GM23248 (cell line): ENCODE measurements around the gene GRIN2C.

ENCODE experiments used
- EZH2 ChIP-seq: fragments of 200-600 bp; sonication (generic); IDR thresholded peaks from 2 replicates; pipeline ENCODE4 v1.6.1; 2018; ENCODE audit warnings: antibody characterized with exemption, mild to moderate bottlenecking; ENCODE audit not compliant: insufficient read depth, poor library complexity, severe bottlenecking
- EZH2phosphoT487 ChIP-seq: fragments of 200-600 bp; sonication (generic); IDR thresholded peaks from 2 replicates; pipeline ENCODE4 v1.6.1; 2018; ENCODE audit warnings: antibody characterized with exemption, moderate library complexity, mild to moderate bottlenecking, low read depth; ENCODE audit not compliant: insufficient read depth

DNA sequence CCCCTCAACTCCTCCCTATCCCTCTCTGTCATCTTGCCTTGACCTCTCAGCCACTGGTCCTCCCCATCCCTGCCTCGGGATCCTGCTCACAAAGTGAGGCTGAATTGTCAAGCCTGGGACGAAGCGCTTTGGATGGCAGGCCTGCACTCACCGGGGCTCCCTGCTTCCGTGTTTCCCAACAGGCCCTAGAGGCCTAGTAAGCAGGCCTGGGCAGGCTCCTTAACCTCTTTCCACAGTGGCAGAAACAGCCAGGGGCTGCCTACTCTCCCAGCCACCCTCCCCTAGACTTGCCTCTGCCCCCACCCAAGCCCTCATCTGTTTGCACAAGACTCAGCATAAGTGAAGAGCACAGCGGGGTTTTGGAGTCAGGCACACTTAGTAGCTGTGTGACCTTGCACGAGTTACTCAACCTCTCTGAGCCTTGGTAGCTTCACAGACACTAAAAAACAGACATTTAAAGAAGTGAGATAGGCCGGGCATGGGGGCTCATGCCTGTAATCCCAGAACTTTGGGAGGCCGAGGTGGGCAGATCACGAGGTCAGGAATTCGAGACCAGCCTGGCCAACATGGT lies 38.8 kb upstream of the GRIN2C start:
- no peak for TF ChIP-seq EZH2
- no peak for TF ChIP-seq EZH2phosphoT487
